ENCODE data around the gene KAT2B.
"Not testable (repeated sequence)": the region's sequence is repeated elsewhere in the genome, so short reads cannot be mapped to it uniquely, and the experiment has no call there.

KAT2B gene

GRCh38 chr3:20043396-20043795 is 3.1 kb downstream of the KAT2B start:
- H3K27ac ChIP-seq, result peak overlapping the region; percentile 64
- no peak for TF ChIP-seq CTCF (conservative IDR thresholded peaks at IDR 0.05)

- peak overlapping the region; percentile 64 for H3K27ac ChIP-seq
- no peak for TF ChIP-seq CTCF (conservative IDR thresholded peaks at IDR 0.05)
These were observed 3.6 kb downstream of the KAT2B start for GRCh38 chr3:20043825-20044224.

GRCh38 chr3:20045141-20045540 is 4.9 kb downstream of the KAT2B start:
- not testable (repeated sequence) for H3K27ac ChIP-seq

GRCh38 chr3:20046556-20046955 is 6.3 kb downstream of the KAT2B start:
- TF ChIP-seq CTCF (conservative IDR thresholded peaks at IDR 0.05), result no peak
- no peak overlapping the region for H3K27ac ChIP-seq

- no peak overlapping the region for H3K27ac ChIP-seq
- TF ChIP-seq CTCF (conservative IDR thresholded peaks at IDR 0.05), result no peak
These were observed 7.1 kb downstream of the KAT2B start for GRCh38 chr3:20047341-20047779.

GRCh38 chr3:20047976-20048883 is 8.0 kb downstream of the KAT2B start:
- TF ChIP-seq CTCF (conservative IDR thresholded peaks at IDR 0.05), result no peak
- H3K27ac ChIP-seq, result 0 out of 2 replicates have a peak overlapping the region, but pooled peaks have one; percentile 0

- no peak for TF ChIP-seq CTCF (conservative IDR thresholded peaks at IDR 0.05)
- H3K27ac ChIP-seq, result no peak overlapping the region
These were observed 11.0 kb downstream of the KAT2B start for GRCh38 chr3:20051123-20051806.

All from VCaP (cell line).